HG02763 (cell line): ENCODE results near the gene MYO15B.
A peak's percentile ranks its signal among the peaks of the same experiment; 100 is the strongest.

ENCODE experiments used
- ATAC-seq: cut with Tn5 transposase; IDR thresholded peaks from one replicate; pipeline ENCODE4 v1.9.1; 2021; ENCODE audit warnings: mild to moderate bottlenecking, moderate library complexity; ENCODE audit not compliant: unreplicated experiment

MYO15B gene

GRCh38 chr17:75658237-75658636 lies 70.6 kb downstream of the MYO15B start:
- ATAC-seq, result no peak

DNA sequence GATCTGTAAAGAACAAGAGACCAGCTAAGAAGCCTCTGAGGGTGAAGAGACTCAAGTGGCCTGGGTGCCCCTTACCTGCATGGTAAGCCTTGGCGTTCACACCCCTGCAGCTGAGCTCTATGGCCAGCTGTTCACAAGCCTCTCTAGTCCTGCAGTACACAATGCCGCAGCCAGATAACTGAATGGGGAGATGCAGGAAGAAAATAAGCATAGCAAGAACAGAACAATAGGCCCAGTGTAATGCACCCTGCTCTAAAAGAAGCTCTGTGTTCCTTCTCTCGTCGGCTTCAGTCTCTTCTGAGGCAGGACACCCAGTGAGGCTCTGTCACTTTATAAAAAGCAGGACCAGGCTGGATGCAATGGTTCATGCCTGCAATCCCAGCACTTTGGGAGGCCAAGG lies 73.9 kb downstream of the MYO15B start:
- no peak for ATAC-seq

GRCh38 chr17:75662511-75662910 lies 74.9 kb downstream of the MYO15B start:
- ATAC-seq, result no peak

DNA sequence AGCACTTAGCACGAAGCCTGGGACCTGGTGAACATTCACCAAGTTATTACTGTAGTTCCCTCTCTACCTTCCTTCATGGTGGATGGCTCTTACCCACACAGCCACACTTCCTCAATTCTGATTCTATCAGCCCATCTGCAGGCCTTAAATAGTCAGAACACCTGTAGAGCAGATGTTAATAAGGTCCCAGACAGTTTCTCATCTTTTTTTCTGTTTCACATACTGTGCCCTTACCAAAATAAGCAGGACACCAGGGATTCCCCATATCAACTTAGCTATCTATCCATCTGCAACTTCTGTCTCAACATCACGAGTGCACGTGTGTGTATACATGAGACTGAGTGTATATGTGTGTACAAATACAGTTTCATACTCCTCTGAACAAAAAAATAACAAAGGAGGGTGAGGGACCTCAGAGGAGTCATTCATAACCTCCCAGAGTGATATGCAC lies 76.5 kb downstream of the MYO15B start:
- ATAC-seq, result peak; percentile 59

GRCh38 chr17:75665981-75666380 lies 78.4 kb downstream of the MYO15B start:
- ATAC-seq, result no peak

- peak; percentile 76 for ATAC-seq
These were observed 79.6 kb downstream of the MYO15B start, which contains the start of the genes RECQL5 and SAP30BP for GRCh38 chr17:75666959-75667790. TSS of gene RECQL5 (minus strand) at chr17:75667154. CDS start at chr17:75666557, 597 bp downstream. TSS of gene SAP30BP (plus strand) at chr17:75667338. CDS start at chr17:75667373, 35 bp downstream.

GRCh38 chr17:75667825-75668224 lies 80.2 kb downstream of the MYO15B start:
- ATAC-seq, result no peak

DNA sequence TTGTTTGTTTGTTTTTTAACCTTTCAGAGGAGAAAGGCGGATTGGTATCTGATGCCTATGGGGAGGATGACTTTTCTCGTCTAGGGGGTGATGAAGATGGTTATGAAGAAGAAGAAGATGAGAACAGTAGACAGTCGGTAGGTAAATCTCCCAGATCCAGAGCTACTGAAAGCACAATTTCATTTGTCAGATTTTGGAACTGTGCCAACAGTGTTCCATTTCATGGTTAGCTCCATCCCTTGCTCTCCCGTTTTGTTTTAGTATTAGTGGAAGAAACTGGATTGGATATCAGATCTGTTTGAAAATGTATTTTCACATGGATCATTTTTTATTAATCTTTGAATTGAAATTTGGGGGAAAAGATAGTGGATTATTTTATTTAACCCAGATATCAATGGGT lies 80.9 kb downstream of the MYO15B start:
- no peak for ATAC-seq

- no peak for ATAC-seq
These were observed 83.3 kb downstream of the MYO15B start for GRCh38 chr17:75670868-75671267.

GRCh38 chr17:75672011-75672410 lies 84.4 kb downstream of the MYO15B start:
- no peak for ATAC-seq

DNA sequence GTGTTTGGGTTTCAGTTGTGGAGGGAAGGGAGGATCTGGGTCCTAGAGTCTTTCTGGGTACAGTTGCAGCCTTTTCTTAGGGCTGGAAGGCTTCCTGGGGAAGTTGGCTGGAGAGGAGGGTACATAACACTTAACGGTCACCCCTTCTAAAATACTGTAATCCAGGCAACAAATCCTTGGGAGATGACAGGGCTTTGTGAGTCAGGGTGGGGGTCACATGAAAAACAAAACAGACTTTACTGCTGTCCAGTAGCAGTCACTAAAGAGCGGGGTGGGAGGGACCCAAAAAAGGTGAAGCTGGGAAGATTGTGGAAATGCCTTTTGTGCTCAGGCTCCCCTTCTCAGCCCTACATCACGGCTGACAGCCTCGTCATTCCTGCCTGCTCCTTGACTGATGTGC lies 85.9 kb downstream of the MYO15B start:
- no peak for ATAC-seq
